Mesothelial cell of epicardium (in vitro differentiated cells): ENCODE data around the gene RPAP2. TPM values are rescaled to one million over a fixed set of nuclear protein-coding genes. Genes with fewer than 3 reads are reported as not detected.

Experiments used
- DNase-seq, 2 experiments: peaks; one replicate each; pipeline ENCODE4 v3.0.0; 2021; ENCODE audit warnings: low spot score in 2 of 2; ENCODE audit not compliant: unreplicated experiment in 2 of 2
- H3K27ac Mint-ChIP-seq: 2 replicates; pipeline ENCODE4 v1.8.0; 2021; ENCODE audit warnings: mixed read lengths
- H3K27me3 Mint-ChIP-seq: 2 replicates; pipeline ENCODE4 v1.8.0; 2021; ENCODE audit warnings: low read depth, mixed read lengths
- H3K36me3 Mint-ChIP-seq: 2 replicates; pipeline ENCODE4 v1.8.0; 2021; ENCODE audit warnings: mixed read lengths
- H3K4me1 Mint-ChIP-seq: 2 replicates; pipeline ENCODE4 v1.8.0; 2021; ENCODE audit warnings: mixed read lengths
- H3K4me3 Mint-ChIP-seq: 2 replicates; pipeline ENCODE4 v1.8.0; 2021; ENCODE audit warnings: mild to moderate bottlenecking, moderate library complexity, mixed read lengths
- H3K9me3 Mint-ChIP-seq: 2 replicates; pipeline ENCODE4 v1.8.0; 2021; ENCODE audit warnings: mixed read lengths
- CTCF ChIP-seq: fragments of 200-600 bp; sonication (generic); IDR thresholded peaks from one replicate; pipeline ENCODE4 v1.5.0; 2021; ENCODE audit warnings: antibody characterized with exemption; ENCODE audit not compliant: unreplicated experiment
- total RNA-seq: library from RNA; stranded (reverse); gene quantifications from 3 replicates; pipeline ENCODE4 v1.2.1, GENCODE V29; 2021

RPAP2 gene
- total RNA-seq, 1 donor from 2014 or later = 42.5 TPM

- TF ChIP-seq CTCF = no peak
- Mint-ChIP-seq H3K4me3 (peak overlapping the region; percentile 95), H3K27me3 (no peaks in the 10 kb centered on the region), H3K9me3 (no peaks in the 10 kb centered on the region), H3K36me3 (peaks cover 19% of the 10 kb centered on the region), H3K4me1 (peaks cover 24% of the 10 kb centered on the region), H3K27ac (peak overlapping the region; percentile 99)
- no peak for DNase-seq
Observed at GRCh38 chr1:92299477-92300150, 755 bp downstream of the RPAP2 start.

- DNase-seq = no peak
- TF ChIP-seq CTCF = no peak
- peaks cover 24% of the 10 kb centered on the region for H3K4me1 Mint-ChIP-seq
- H3K36me3 Mint-ChIP-seq = peaks cover 16% of the 10 kb centered on the region
- no peaks in the 10 kb centered on the region for H3K9me3 Mint-ChIP-seq
- peak overlapping the region; percentile 30 for H3K4me3 Mint-ChIP-seq
- H3K27ac Mint-ChIP-seq = no peak overlapping the region
- no peaks in the 10 kb centered on the region for H3K27me3 Mint-ChIP-seq
Observed at GRCh38 chr1:92301021-92301420, 2.2 kb downstream of the RPAP2 start.

- no peaks in the 10 kb centered on the region for H3K9me3 Mint-ChIP-seq
- no peak for TF ChIP-seq CTCF
- peaks cover 5% of the 10 kb centered on the region for H3K4me1 Mint-ChIP-seq
- no peak overlapping the region for H3K27ac Mint-ChIP-seq
- no peaks in the 10 kb centered on the region for H3K27me3 Mint-ChIP-seq
- peaks cover 20% of the 10 kb centered on the region for H3K36me3 Mint-ChIP-seq
- H3K4me3 Mint-ChIP-seq = no peak overlapping the region
- no peak for DNase-seq
Observed at GRCh38 chr1:92306020-92306419, 7.2 kb downstream of the RPAP2 start.

- TF ChIP-seq CTCF = no peak
- DNase-seq = no peak
- no peaks in the 10 kb centered on the region for H3K27me3 Mint-ChIP-seq
- H3K36me3 Mint-ChIP-seq = peaks cover 27% of the 10 kb centered on the region
- H3K9me3 Mint-ChIP-seq = no peaks in the 10 kb centered on the region
- no peaks in the 10 kb centered on the region for H3K4me1 Mint-ChIP-seq
- no peak overlapping the region for H3K27ac Mint-ChIP-seq
- H3K4me3 Mint-ChIP-seq = no peak overlapping the region
Observed at GRCh38 chr1:92307980-92308379, 9.1 kb downstream of the RPAP2 start.

GRCh38 chr1:92310185-92310597 lies 11.3 kb downstream of the RPAP2 start:
- no peak for DNase-seq
- Mint-ChIP-seq H3K9me3 (peaks cover 7% of the 10 kb centered on the region), H3K27ac (no peak overlapping the region), H3K27me3 (no peaks in the 10 kb centered on the region), H3K4me3 (no peak overlapping the region), H3K4me1 (no peaks in the 10 kb centered on the region), H3K36me3 (peaks cover 35% of the 10 kb centered on the region)
- peak; percentile 57 for TF ChIP-seq CTCF

- TF ChIP-seq CTCF = no peak
- Mint-ChIP-seq H3K4me1 (peaks cover 7% of the 10 kb centered on the region), H3K4me3 (no peak overlapping the region), H3K27ac (no peak overlapping the region), H3K9me3 (peaks cover 7% of the 10 kb centered on the region), H3K27me3 (no peaks in the 10 kb centered on the region), H3K36me3 (peaks cover 37% of the 10 kb centered on the region)
- DNase-seq = no peak
Observed at GRCh38 chr1:92314024-92314423, 15.2 kb downstream of the RPAP2 start.
